Astrocyte of the cerebellum (primary cell): ENCODE data around the gene CDK2AP2.
A peak's percentile ranks its signal among the peaks of the same experiment; 100 is the strongest.

Source experiments
- DNase-seq: peaks from one replicate; pipeline ENCODE4 v3.0.0-alpha.2; 2011; ENCODE audit warnings: low read depth
- H3K4me3 ChIP-seq: 2 replicates; pipeline ENCODE4 v1.5.1; 2011; ENCODE audit warnings: mild to moderate bottlenecking, low read depth, low read length, moderate library complexity
- CTCF ChIP-seq: IDR thresholded peaks from 2 replicates; pipeline ENCODE4 v1.5.1; 2012; ENCODE audit warnings: low read length, low read depth, moderate library complexity, mild to moderate bottlenecking; ENCODE audit errors: missing control alignments
- in situ Hi-C: cut with HindIII; loops from 2 replicates; pipeline ENCODE4 v1.10.0; 2017; ENCODE audit warnings: low sequenced_read_pairs

CDK2AP2 gene

GRCh38 chr11:67508486-67509121, 642 bp upstream of the CDK2AP2 start:
- H3K4me3 ChIP-seq, result peak overlapping the region; percentile 63
- in situ Hi-C loops, result no loop called here
- peak; percentile 85 for DNase-seq
- no peak for TF ChIP-seq CTCF

GRCh38 chr11:67507242-67507863, 609 bp downstream of the CDK2AP2 start:
- no peak for TF ChIP-seq CTCF
- in situ Hi-C loops, result no loop called here
- DNase-seq, result peak; percentile 29
- H3K4me3 ChIP-seq, result peak overlapping the region; percentile 63

GRCh38 chr11:67506426-67507051, 1.4 kb downstream of the CDK2AP2 start:
- no peak for TF ChIP-seq CTCF
- DNase-seq, result no peak
- H3K4me3 ChIP-seq, result no peak overlapping the region
- in situ Hi-C loops, result no loop called here

GRCh38 chr11:67505605-67506396, 2.2 kb downstream of the CDK2AP2 start:
- in situ Hi-C loops, result no loop called here
- peak; percentile 96 for TF ChIP-seq CTCF
- H3K4me3 ChIP-seq, result peak overlapping the region; percentile 56
- DNase-seq, result peak; percentile 52

GRCh38 chr11:67504950-67505581, 2.9 kb downstream of the CDK2AP2 start, which contains the start of gene PITPNM1:
Gene PITPNM1 (minus strand): TSS chr11:67505363. CDS start chr11:67504180, 1,183 bp downstream.
- no peak for DNase-seq
- in situ Hi-C loops, result no loop called here
- peak within 1 kb of the TSS; percentile 56 for H3K4me3 ChIP-seq
- no peak for TF ChIP-seq CTCF
